BLaER1 treated with 17β-estradiol and CSF1 and Interleukin-3, amounts not matched to agents 10 nM and 100 nM (cell line): ENCODE data around the gene DNAJC1.
"Not testable (repeated sequence)": the region's sequence is repeated elsewhere in the genome, so short reads cannot be mapped to it uniquely, and the experiment has no call there.

Experiments
- H3K27ac ChIP-seq, 11 experiments: shearing (Covaris generic); formaldehyde crosslinking; 2 replicates each; pipeline ENCODE4 v1.8.1; 2022
- H3K27me3 ChIP-seq, 11 experiments: shearing (Covaris generic); formaldehyde crosslinking; 2 replicates each; pipeline ENCODE4 v1.8.1; 2022
- H3K36me3 ChIP-seq, 11 experiments: shearing (Covaris generic); formaldehyde crosslinking; 2 replicates each; pipeline ENCODE4 v1.8.1; 2022
- H3K4me1 ChIP-seq, 10 experiments: shearing (Covaris generic); formaldehyde crosslinking; 2 replicates each; pipeline ENCODE4 v1.8.1; 2022
- H3K4me2 ChIP-seq, 11 experiments: shearing (Covaris generic); formaldehyde crosslinking; 2 replicates each; pipeline ENCODE4 v1.8.1; 2022
- H3K4me3 ChIP-seq, 10 experiments: shearing (Covaris generic); formaldehyde crosslinking; 2 replicates each; pipeline ENCODE4 v1.8.1; 2022
- H3K9ac ChIP-seq, 11 experiments: shearing (Covaris generic); formaldehyde crosslinking; 2 replicates each; pipeline ENCODE4 v1.8.1; 2022
- H3K9me3 ChIP-seq, 11 experiments: shearing (Covaris generic); formaldehyde crosslinking; replicated peaks in 1 of 11; 2 replicates each; pipeline ENCODE4 v1.8.1; 2022
- H4K20me1 ChIP-seq, 11 experiments: shearing (Covaris generic); formaldehyde crosslinking; 2 replicates each; pipeline ENCODE4 v1.8.1; 2022
- Cebpa-rat ChIP-seq, 11 experiments: shearing (Covaris generic); IDR thresholded peaks; 2 replicates each; pipeline ENCODE4 v1.8.1; 2022

The DNAJC1 gene

GRCh38 chr10:21885940-21886339 lies 117.6 kb downstream of the DNAJC1 start:
- H3K4me1 ChIP-seq, result peaks cover 6 to 24% (median 18%) of the 10 kb centered on the region in 10 experiments; a peak in 19 of 20 replicates
- no peak overlapping the region for H3K4me2 ChIP-seq
- H3K27ac ChIP-seq, result no peak overlapping the region
- H3K36me3 ChIP-seq, result peaks cover 0 to 17% (median 5%) of the 10 kb centered on the region in 11 experiments; a peak in 7 of 22 replicates
- no peak overlapping the region for H3K9ac ChIP-seq
- H3K27me3 ChIP-seq, result no peaks in the 10 kb centered on the region
- H3K4me3 ChIP-seq, result no peak overlapping the region
- H4K20me1 ChIP-seq, result no peaks in the 10 kb centered on the region
- no peak for TF ChIP-seq Cebpa-rat (IDR thresholded peaks at IDR 0.05)
- H3K9me3 ChIP-seq, result peaks cover 22 to 52% (median 43%) of the 10 kb centered on the region in 11 experiments

- Histone ChIP-seq H3K36me3 (peaks cover 0 to 14% (median 0%) of the 10 kb centered on the region in 11 experiments; a peak in 6 of 22 replicates), H3K27me3 (no peaks in the 10 kb centered on the region)
- TF ChIP-seq Cebpa-rat (IDR thresholded peaks at IDR 0.05), result no peak
Observed at GRCh38 chr10:21873198-21873597, 130.3 kb downstream of the DNAJC1 start.

GRCh38 chr10:21872771-21873170 lies 130.8 kb downstream of the DNAJC1 start:
- peaks cover 0 to 14% (median 0%) of the 10 kb centered on the region in 11 experiments; a peak in 6 of 22 replicates for H3K36me3 ChIP-seq
- not testable (repeated sequence) for H3K4me1 ChIP-seq, H3K9ac ChIP-seq, H3K27ac ChIP-seq, H3K27me3 ChIP-seq, H4K20me1 ChIP-seq, H3K4me2 ChIP-seq, H3K4me3 ChIP-seq
- H3K9me3 ChIP-seq, result peaks cover 21 to 36% (median 28%) of the 10 kb centered on the region in 11 experiments

More at GRCh38 chr10:21873198-21873597, 130.3 kb downstream of the DNAJC1 start:
- Histone ChIP-seq H3K9me3 (peaks cover 21 to 36% (median 28%) of the 10 kb centered on the region in 11 experiments), H4K20me1 (no peaks in the 10 kb centered on the region), H3K9ac (no peak overlapping the region), H3K27ac (no peak overlapping the region), H3K4me2 (no peak overlapping the region), H3K4me3 (no peak overlapping the region), H3K4me1 (no peaks in the 10 kb centered on the region)

- no peak for TF ChIP-seq Cebpa-rat (IDR thresholded peaks at IDR 0.05)
- no peak overlapping the region for H3K4me2 ChIP-seq
Observed at GRCh38 chr10:21870849-21871248, 132.7 kb downstream of the DNAJC1 start.

GRCh38 chr10:21869087-21869486 lies 134.4 kb downstream of the DNAJC1 start:
- H3K4me3 ChIP-seq, H3K9ac ChIP-seq, H3K4me2 ChIP-seq, H4K20me1 ChIP-seq, H3K27ac ChIP-seq, H3K27me3 ChIP-seq, H3K4me1 ChIP-seq: not testable (repeated sequence)
- Histone ChIP-seq H3K9me3 (peaks cover 21 to 34% (median 26%) of the 10 kb centered on the region in 11 experiments), H3K36me3 (peaks cover 0 to 13% (median 0%) of the 10 kb centered on the region in 11 experiments; a peak in 6 of 22 replicates)

More at GRCh38 chr10:21870849-21871248, 132.7 kb downstream of the DNAJC1 start:
- Histone ChIP-seq H3K27me3 (no peaks in the 10 kb centered on the region), H3K9ac (no peak overlapping the region), H4K20me1 (no peaks in the 10 kb centered on the region), H3K9me3 (peaks cover 21 to 36% (median 28%) of the 10 kb centered on the region in 11 experiments), H3K4me1 (no peaks in the 10 kb centered on the region), H3K36me3 (peaks cover 0 to 14% (median 0%) of the 10 kb centered on the region in 11 experiments; a peak in 6 of 22 replicates), H3K4me3 (no peak overlapping the region), H3K27ac (no peak overlapping the region)

DNA sequence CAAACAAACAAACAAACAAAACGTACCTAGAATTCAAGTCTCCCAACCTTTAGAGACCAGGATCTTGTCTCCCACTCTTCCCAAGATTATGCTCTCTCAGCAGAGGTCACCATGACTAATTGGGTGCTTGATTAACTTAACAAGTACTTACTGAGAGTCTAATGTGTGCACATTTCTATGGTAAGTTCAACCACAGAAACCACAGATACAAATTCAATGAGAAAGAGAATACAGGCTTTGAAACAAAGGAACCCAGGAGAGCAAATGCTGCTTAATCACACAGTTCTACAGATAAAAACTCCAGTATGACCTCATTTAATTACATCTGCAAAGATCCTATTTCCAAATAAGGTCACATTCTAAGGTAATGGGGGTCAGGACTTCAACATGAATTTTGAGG lies 142.8 kb downstream of the DNAJC1 start:
- no peak overlapping the region for H3K4me3 ChIP-seq
- no peaks in the 10 kb centered on the region for H3K4me1 ChIP-seq
- H3K27me3 ChIP-seq, result no peaks in the 10 kb centered on the region
- H3K4me2 ChIP-seq, result no peak overlapping the region
- H4K20me1 ChIP-seq, result no peaks in the 10 kb centered on the region
- no peak overlapping the region for H3K27ac ChIP-seq
- TF ChIP-seq Cebpa-rat (IDR thresholded peaks at IDR 0.05), result no peak
- H3K9ac ChIP-seq, result no peak overlapping the region
- no peaks in the 10 kb centered on the region for H3K36me3 ChIP-seq
- no peaks in the 10 kb centered on the region for H3K9me3 ChIP-seq

- Histone ChIP-seq H3K27ac (no peak overlapping the region), H3K27me3 (no peaks in the 10 kb centered on the region), H3K9me3 (no peaks in the 10 kb centered on the region), H3K4me2 (no peak overlapping the region), H3K9ac (no peak overlapping the region), H3K4me3 (no peak overlapping the region), H3K4me1 (no peaks in the 10 kb centered on the region), H3K36me3 (no peaks in the 10 kb centered on the region), H4K20me1 (no peaks in the 10 kb centered on the region)
- TF ChIP-seq Cebpa-rat (IDR thresholded peaks at IDR 0.05), result no peak
Observed at GRCh38 chr10:21858455-21858854, 145.1 kb downstream of the DNAJC1 start.

- Histone ChIP-seq H3K36me3 (peaks cover 0 to 14% (median 0%) of the 10 kb centered on the region in 11 experiments; a peak in 3 of 22 replicates), H3K9ac (no peak overlapping the region), H3K27me3 (no peaks in the 10 kb centered on the region), H3K4me3 (no peak overlapping the region), H3K9me3 (peaks cover 21 to 34% (median 29%) of the 10 kb centered on the region in 11 experiments), H4K20me1 (no peaks in the 10 kb centered on the region), H3K4me1 (no peaks in the 10 kb centered on the region), H3K4me2 (no peak overlapping the region), H3K27ac (no peak overlapping the region)
- no peak for TF ChIP-seq Cebpa-rat (IDR thresholded peaks at IDR 0.05)
Observed at GRCh38 chr10:21849607-21850006, 153.9 kb downstream of the DNAJC1 start.

- Histone ChIP-seq H3K27ac (no peak overlapping the region), H3K4me3 (no peak overlapping the region), H3K36me3 (no peaks in the 10 kb centered on the region), H3K9me3 (peaks cover 0 to 14% (median 7%) of the 10 kb centered on the region in 11 experiments; a peak in 14 of 22 replicates), H3K27me3 (no peaks in the 10 kb centered on the region), H3K4me2 (no peak overlapping the region), H3K9ac (no peak overlapping the region), H4K20me1 (no peaks in the 10 kb centered on the region), H3K4me1 (no peaks in the 10 kb centered on the region)
- TF ChIP-seq Cebpa-rat (IDR thresholded peaks at IDR 0.05), result no peak
Observed at GRCh38 chr10:21843645-21844044, 159.9 kb downstream of the DNAJC1 start.

GRCh38 chr10:21841273-21841672 lies 162.3 kb downstream of the DNAJC1 start:
- not testable (repeated sequence) for H3K4me2 ChIP-seq, H3K9ac ChIP-seq, H3K4me3 ChIP-seq, H3K36me3 ChIP-seq, H3K27me3 ChIP-seq, H3K27ac ChIP-seq, H4K20me1 ChIP-seq, H3K4me1 ChIP-seq
- H3K9me3 ChIP-seq, result peaks cover 14 to 32% (median 17%) of the 10 kb centered on the region in 11 experiments

- peaks cover 45 to 66% (median 51%) of the 10 kb centered on the region in 11 experiments for H3K9me3 ChIP-seq
- H4K20me1 ChIP-seq, H3K27ac ChIP-seq, H3K4me2 ChIP-seq, H3K4me1 ChIP-seq, H3K9ac ChIP-seq, H3K4me3 ChIP-seq, H3K36me3 ChIP-seq, H3K27me3 ChIP-seq: not testable (repeated sequence)
Observed at GRCh38 chr10:21837487-21837886, 166.0 kb downstream of the DNAJC1 start.

DNA sequence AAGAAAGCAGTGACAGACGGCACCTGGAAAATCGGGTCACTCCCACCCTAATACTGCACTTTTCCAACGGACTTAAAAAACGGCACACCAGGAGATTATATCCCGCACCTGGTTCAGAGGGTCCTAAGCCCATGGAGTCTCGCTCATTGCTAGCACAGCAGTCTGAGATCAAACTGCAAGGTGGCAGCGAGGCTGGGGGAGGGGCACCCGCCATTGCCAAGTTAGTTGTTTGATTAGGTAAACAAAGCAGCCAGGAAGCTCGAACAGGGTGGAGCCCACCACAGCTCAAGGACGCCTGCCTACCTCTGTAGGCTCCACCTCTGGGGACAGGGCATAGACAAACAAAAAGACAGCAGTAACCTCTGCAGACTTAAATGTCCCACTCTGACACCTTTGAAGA lies 169.0 kb downstream of the DNAJC1 start:
- H3K27ac ChIP-seq, result not testable (repeated sequence)

More for the DNA sequence above, 169.0 kb downstream of the DNAJC1 start:
- peaks cover 63 to 83% (median 75%) of the 10 kb centered on the region in 11 experiments for H3K9me3 ChIP-seq
- H3K4me2 ChIP-seq, H3K9ac ChIP-seq, H3K4me1 ChIP-seq, H3K27me3 ChIP-seq, H3K4me3 ChIP-seq, H4K20me1 ChIP-seq: not testable (repeated sequence)
- H3K36me3 ChIP-seq, result peaks cover 0 to 11% (median 0%) of the 10 kb centered on the region in 11 experiments; a peak in 3 of 22 replicates
